Hematopoietic multipotent progenitor cell treated with erythropoietin and hydrocortisone succinate and interleukin-3 and kit ligand, for 8 days (in vitro differentiated cells): Measurements from ENCODE around the gene AMOTL1.
"Not testable (repeated sequence)": the region's sequence is repeated elsewhere in the genome, so short reads cannot be mapped to it uniquely, and the experiment has no call there.

ENCODE experiments used
- DNase-seq: peaks from one replicate; pipeline ENCODE4 v3.0.0-alpha.2; 2015

The AMOTL1 gene

GRCh38 chr11:94795476-94796189, 27.5 kb downstream of the AMOTL1 start:
- DNase-seq: no peak

GRCh38 chr11:94796190-94796580, 28.0 kb downstream of the AMOTL1 start:
- DNase-seq: no peak

DNA sequence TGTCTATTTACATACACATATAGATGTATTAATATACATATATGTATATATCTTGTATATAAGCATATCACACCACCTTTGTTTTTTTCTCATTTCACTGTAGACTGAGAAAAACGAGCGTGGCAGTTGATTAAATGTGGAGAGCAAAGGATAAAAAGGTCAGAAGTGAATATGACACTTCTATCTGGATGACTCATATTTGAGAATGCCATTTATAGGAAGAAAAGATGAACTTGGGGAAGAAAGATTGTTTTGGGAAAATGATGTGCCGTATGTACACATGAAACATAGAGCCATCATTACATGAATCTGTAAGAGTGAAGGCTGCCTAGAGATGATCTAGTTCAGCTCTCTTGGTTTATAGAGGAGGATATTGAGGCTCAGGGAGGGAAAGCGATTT, 28.7 kb downstream of the AMOTL1 start:
- no peak for DNase-seq

- DNase-seq: no peak
Observed at GRCh38 chr11:94799726-94800125, 31.6 kb downstream of the AMOTL1 start.

DNA sequence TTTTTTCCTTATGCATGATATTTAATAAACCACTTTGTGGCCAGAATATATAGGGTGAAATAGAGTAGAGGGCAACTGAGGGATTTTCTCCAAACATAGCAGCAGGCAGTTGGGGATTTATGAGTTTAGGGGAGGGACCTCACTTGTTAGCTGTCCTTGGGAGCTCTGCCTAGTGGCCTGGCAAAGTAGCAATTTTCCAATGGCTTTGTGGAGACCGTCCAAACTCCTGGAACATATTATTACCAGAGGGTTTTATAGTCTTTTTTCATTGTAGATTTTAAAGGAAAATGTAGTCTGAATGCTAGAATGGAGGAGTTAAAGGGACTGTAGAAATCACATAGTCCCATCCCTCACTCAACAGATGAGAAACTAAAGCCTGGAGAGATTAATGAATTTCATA, 32.3 kb downstream of the AMOTL1 start:
- DNase-seq: no peak

DNA sequence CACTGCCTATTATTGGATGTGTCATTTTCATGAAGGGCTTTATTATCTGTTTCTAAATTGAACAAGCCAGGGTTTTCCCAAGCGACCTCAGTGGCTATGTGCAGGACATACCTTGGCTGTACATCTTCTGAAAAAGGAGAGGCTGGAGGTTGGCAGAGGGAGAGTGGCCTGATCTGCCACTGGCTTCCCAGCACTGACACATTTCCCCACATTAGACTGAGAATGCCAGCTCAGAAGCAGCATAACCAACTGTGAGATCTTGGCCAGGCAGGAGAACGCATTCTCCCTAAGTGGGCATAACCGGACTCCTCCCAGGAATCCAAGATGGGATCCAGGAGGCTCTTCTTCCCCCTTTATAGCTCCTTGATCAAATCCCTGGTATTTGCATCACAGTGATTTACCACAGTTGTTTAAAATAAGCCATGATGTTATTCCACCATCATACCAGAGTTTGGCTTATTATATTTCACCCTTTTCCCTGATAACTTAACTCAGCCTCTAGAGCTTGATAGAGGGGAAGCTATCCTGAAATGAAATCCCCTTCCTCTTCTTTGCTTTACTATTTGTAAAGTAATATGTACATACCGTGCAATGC, 33.8 kb downstream of the AMOTL1 start:
- DNase-seq: no peak

DNA sequence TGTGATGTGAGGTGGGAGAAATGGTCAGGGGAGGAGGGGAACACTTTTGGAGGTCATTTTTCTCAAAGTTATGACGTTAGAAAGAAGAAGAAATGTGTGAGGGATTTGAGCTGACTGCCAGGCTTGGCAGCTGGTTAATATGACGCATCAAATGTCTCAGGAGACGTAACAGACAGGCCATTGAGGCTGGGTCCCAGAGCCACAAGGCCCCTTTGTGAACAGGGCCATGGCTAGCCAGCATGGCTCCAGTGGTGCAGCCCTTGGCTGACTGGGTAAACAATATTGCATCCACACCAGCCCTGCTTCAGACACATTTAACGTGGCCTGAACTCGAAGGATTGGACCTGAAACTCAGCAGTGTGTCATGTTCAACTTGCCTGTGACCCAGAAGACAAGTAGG, 34.3 kb downstream of the AMOTL1 start:
- DNase-seq: no peak

- no peak for DNase-seq
Observed at GRCh38 chr11:94803491-94803890, 35.3 kb downstream of the AMOTL1 start.

- DNase-seq: no peak
Observed at GRCh38 chr11:94804874-94805273, 36.7 kb downstream of the AMOTL1 start.

GRCh38 chr11:94806014-94806413, 37.9 kb downstream of the AMOTL1 start:
- peak; percentile 49 for DNase-seq

DNA sequence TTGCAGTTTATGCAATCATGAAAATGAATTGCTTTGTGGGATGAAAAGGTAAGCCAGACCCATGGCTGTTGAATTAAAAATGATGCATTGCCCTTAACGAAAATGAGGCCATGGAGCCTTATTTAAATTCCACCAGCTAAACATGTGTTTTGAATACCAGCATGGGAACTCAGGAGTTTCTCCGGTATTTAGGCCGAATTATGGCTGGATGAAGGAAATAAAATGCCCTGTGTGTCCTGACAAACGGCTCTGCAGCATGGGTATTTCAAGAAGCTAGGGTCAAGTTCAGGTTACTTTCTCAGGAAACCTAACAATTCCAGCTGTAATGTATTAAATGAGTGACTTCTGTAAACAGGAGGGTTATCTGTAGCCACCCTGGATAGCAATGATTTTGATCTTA, 38.3 kb downstream of the AMOTL1 start:
- no peak for DNase-seq

GRCh38 chr11:94809251-94809650, 41.1 kb downstream of the AMOTL1 start:
- DNase-seq: no peak

- not testable (repeated sequence) for DNase-seq
Observed at GRCh38 chr11:94812724-94813720, 44.9 kb downstream of the AMOTL1 start.

GRCh38 chr11:94814272-94814976, 46.3 kb downstream of the AMOTL1 start:
- DNase-seq: no peak

DNA sequence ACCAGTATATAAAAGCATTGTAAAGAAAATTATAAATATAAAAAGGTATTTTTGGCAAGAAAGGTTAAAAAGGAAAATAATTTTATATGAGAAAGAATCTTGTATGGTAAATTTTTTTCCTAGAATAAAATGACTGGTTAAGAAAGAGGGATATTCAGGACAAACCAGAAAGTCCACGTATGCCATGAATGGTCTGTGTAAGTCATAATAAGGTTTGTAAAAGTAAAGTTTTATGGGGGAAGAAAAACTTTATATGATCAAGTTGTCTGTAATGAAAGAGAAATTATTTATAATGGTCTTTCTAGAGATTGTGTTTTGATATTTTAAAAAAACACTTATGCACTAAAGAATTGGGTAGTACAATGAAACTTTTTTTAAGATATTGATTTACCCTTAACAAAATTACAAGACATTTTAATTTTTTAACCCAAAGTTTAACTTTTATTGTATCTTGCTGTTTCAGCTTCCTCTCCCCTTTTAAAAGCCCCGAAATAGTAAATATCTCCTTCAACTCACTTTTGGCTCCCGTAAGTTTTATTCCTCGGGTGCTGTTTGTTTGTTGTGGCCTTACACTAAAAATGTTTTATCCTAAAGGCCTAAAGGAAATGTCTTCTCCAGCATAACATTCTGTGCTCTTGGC, 47.7 kb downstream of the AMOTL1 start:
- peak; percentile 21 for DNase-seq

DNA sequence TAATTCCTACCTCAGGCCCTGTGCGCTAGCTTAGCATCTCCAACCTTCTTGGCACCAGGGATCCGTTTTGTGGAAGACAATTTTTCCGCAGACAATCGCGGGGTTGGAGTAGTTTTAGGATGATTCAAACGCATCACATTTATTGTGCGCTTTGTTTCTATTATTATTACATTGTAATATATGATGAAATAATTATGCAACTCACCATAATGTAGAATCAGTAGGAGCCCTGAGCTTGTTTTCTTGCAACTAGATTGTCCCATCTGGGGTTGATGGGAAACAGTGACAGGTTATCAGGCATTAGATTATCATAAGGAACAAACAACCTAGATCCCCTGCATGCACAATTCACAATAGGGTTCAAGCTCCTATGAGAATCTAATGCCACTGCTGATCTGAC, 52.3 kb downstream of the AMOTL1 start:
- DNase-seq: no peak

DNA sequence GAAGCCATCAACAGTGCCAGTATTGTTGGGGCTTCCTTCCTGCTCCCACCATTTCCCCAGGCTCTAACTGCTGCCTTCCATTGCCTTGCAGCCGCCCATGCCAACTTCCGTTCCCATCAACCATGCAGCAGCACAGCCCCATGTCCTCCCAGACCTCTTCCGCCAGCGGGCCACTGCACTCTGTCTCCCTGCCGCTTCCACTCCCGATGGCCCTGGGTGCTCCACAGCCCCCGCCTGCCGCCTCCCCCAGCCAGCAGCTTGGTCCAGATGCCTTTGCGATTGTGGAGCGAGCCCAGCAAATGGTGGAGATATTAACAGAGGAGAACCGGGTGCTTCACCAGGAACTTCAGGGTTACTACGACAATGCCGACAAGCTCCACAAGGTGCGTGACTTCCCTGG, 53.3 kb downstream of the AMOTL1 start:
- no peak for DNase-seq

- DNase-seq: no peak
Observed at GRCh38 chr11:94822080-94822479, 53.9 kb downstream of the AMOTL1 start.

- DNase-seq: no peak
Observed at GRCh38 chr11:94823102-94823732, 55.1 kb downstream of the AMOTL1 start.

- no peak for DNase-seq
Observed at GRCh38 chr11:94825031-94825430, 56.9 kb downstream of the AMOTL1 start.

DNA sequence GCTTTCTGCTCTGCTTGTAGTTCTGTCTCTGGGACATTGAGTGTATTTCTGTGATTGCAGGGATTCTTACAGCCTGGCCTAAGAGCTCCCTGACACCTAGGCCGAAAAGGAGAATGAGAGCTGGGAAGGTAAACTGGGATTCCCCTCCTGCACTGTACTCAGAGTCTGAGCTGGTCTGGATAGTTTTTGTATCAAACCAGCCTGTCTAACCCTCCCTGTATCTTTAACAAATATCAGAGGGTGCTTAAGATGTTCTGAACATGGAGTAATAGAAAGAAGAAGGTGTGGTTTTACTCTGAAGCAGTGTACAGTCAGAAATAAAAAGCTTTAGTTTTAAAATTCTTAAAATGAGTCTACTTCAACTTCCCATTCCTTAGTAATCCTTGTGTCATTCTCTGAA, 57.3 kb downstream of the AMOTL1 start:
- DNase-seq: no peak

- DNase-seq: no peak
Observed at GRCh38 chr11:94826415-94826814, 58.3 kb downstream of the AMOTL1 start.
